Thyroid gland (tissue), 4 donors: ENCODE data around the gene ATOSA.

Source experiments
- CTCF ChIP-seq, 6 experiments: fragments of 200-600 bp in 3 of 6; fragments of 450-650 bp in 3 of 6; sonication (generic) in 3 of 6; IDR thresholded peaks; one replicate each; pipeline ENCODE4 v1.5.1; 2016 to 2019; ENCODE audit warnings: antibody characterized with exemption in 6 of 6, mild to moderate bottlenecking in 2 of 6, inconsistent platforms in 1 of 6, moderate library complexity in 1 of 6
- POLR2A ChIP-seq, 2 donors: fragments of 450-650 bp; IDR thresholded peaks; one replicate each; pipeline ENCODE4 v1.6.1; 2017; ENCODE audit warnings: antibody characterized with exemption in 2 of 2, mild to moderate bottlenecking in 2 of 2, moderate library complexity in 1 of 2

GRCh38 chr15:52678468-52679231 is 538 bp downstream of the ATOSA start:
- no peak for TF ChIP-seq CTCF (IDR thresholded peaks at IDR 0.05)
- peak in 1 of 2 donors; percentile 66 for TF ChIP-seq POLR2A (IDR thresholded peaks at IDR 0.05)
